HAP-1 (cell line): Measurements from ENCODE around the gene SLC51A.
A peak's percentile ranks its signal among the peaks of the same experiment; 100 is the strongest.
"Not testable (repeated sequence)": the region's sequence is repeated elsewhere in the genome, so short reads cannot be mapped to it uniquely, and the experiment has no call there.

Source experiments
- DNase-seq, 2 experiments: peaks; one replicate each; pipeline ENCODE4 v3.0.0-alpha.2; 2016 to 2020; ENCODE audit warnings: low spot score in 2 of 2
- H3K27me3 ChIP-seq: fragments of 250-450 bp; sonication (Bioruptor Pico); 2 replicates; pipeline ENCODE4 v1.5.1; 2020; ENCODE audit warnings: low read depth, mild to moderate bottlenecking, moderate library complexity
- H3K36me3 ChIP-seq: fragments of 250-450 bp; sonication (Bioruptor Pico); replicated peaks from 2 replicates; pipeline ENCODE4 v1.5.1; 2020; ENCODE audit warnings: mild to moderate bottlenecking
- H3K4me1 ChIP-seq: fragments of 250-450 bp; sonication (Bioruptor Pico); 2 replicates; pipeline ENCODE4 v1.5.1; 2020; ENCODE audit warnings: mild to moderate bottlenecking
- H3K4me3 ChIP-seq: fragments of 250-450 bp; sonication (Bioruptor Pico); 2 replicates; pipeline ENCODE4 v1.5.1; 2020; ENCODE audit warnings: mild to moderate bottlenecking, moderate library complexity
- H3K9me3 ChIP-seq: fragments of 250-450 bp; sonication (Bioruptor Pico); 2 replicates; pipeline ENCODE4 v1.5.1; 2020; ENCODE audit warnings: mild to moderate bottlenecking, moderate library complexity
- in situ Hi-C: fragments of 300-500 bp; cut with MboI; formaldehyde crosslinking; loops from 3 replicates; pipeline ENCODE4 v1.14.3; 2020; ENCODE audit warnings: low sequenced_read_pairs, inconsistent platforms, mixed read lengths

SLC51A gene

DNA sequence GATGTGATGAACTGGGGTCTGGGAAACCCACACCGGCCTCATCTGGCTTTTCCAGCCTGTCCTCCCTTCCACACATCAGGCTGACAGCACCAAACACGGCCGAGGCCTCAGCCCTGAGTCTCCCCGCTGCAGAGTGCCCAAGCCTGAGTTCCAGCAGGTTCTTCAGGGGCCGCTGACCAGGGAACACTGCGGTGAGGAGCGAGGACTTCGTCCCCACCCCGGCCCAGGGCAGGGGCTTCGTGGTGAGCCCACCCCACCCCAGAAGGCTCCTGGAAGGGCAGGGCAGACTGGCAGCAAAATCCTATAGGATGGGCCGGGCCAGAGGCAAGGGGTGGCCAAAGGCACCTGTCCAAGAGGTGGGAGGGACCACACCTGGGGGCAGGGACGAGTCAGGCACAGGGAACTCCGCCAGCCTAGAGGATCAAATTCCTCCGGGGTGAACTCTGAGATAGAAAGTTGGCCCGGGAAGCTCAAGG lies at the start of gene SLC51A:
SLC51A (plus strand) TSS at position 446 of the 476 bp plus-strand sequence. CDS start 179 bp downstream, outside the sequence.
- Histone ChIP-seq H3K27me3 (no peaks in the 10 kb centered on the region), H3K9me3 (no peaks in the 10 kb centered on the region), H3K36me3 (no peaks in the 10 kb centered on the region), H3K4me3 (no peak within 1 kb of the TSS), H3K4me1 (no peaks in the 10 kb centered on the region; the same call in 1 of the 2 replicates)
- DNase-seq: no peak
- in situ Hi-C loops: no loop called here

DNA sequence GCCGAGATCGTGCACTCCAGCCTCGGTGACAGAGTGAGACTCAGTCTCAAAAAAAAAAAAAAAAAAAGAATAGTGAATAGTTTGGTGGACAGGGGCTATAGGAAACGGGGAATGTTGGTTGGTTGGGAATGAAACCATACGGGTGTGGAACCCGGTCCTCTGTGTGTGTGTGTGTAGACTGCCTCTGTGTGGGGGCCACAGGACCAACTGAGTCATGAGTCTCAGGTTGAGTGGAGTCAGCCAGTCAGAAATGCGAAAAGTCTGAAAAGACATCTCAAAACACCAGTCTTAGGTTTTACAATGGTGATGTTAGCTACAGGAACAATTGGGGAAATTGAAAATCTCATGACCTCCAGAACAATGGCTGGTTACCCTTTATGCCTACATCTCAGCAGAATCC lies 49.6 kb upstream of the SLC51A start:
- in situ Hi-C loops: no loop called here
- Histone ChIP-seq H3K36me3 (no peaks in the 10 kb centered on the region), H3K9me3 (no peaks in the 10 kb centered on the region), H3K4me1 (peaks cover 3% of the 10 kb centered on the region), H3K27me3 (no peaks in the 10 kb centered on the region), H3K4me3 (no peak overlapping the region)
- DNase-seq: no peak

- in situ Hi-C loops: no loop called here
- no peaks in the 10 kb centered on the region for H3K9me3 ChIP-seq
- H3K4me3 ChIP-seq: no peak overlapping the region
- no peak for DNase-seq
- peaks cover 3% of the 10 kb centered on the region for H3K4me1 ChIP-seq
- no peaks in the 10 kb centered on the region for H3K36me3 ChIP-seq
- no peaks in the 10 kb centered on the region for H3K27me3 ChIP-seq
Observed at GRCh38 chr3:196168808-196169391, 47.4 kb upstream of the SLC51A start.

DNA sequence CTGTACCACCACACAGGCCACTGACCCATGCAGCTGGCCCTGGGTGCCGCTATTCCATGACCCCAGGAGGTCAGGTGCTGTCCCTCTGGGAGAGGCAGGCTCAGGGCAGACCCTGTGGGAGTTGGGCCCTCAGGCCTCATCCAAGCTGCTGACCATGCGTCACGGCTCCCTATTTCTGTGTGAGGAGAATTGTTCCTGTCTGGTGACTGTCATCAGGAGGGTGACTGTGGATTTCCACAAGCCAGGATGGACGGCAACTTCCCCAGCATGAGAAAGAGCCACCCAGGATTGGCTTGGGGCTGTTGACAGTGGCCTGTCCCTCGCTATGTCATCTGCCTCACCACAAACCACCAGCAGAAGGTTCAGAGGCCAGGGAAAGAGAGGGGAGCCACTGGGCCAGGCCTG lies 46.5 kb upstream of the SLC51A start:
- DNase-seq: no peak
- in situ Hi-C loops: no loop called here
- H3K36me3 ChIP-seq: no peaks in the 10 kb centered on the region
- peaks cover 3% of the 10 kb centered on the region for H3K4me1 ChIP-seq
- no peaks in the 10 kb centered on the region for H3K9me3 ChIP-seq
- no peak overlapping the region for H3K4me3 ChIP-seq
- no peaks in the 10 kb centered on the region for H3K27me3 ChIP-seq

GRCh38 chr3:196170296-196170695 lies 46.0 kb upstream of the SLC51A start:
- H3K36me3 ChIP-seq, H3K9me3 ChIP-seq, H3K27me3 ChIP-seq, DNase-seq, H3K4me3 ChIP-seq, in situ Hi-C loops, H3K4me1 ChIP-seq: not testable (repeated sequence)

DNA sequence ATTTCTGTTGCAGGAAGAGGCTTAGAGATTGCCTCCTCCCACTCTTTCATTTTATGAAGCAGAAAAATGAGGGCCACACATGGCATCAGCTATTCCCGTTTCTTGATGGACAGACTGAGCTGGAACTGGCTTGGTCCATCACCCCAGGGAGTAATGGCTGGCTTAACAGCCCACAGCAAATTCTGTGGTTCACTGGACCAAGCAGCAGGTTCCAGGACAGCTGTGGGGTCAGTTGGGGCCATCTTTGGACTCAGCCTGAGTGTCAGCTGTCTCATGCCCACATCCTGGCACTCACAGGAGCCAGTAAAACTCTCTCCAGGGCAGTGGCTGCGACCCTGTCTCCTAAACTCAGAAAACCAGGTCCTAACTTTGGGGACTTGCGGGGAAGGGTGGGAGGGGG lies 41.7 kb upstream of the SLC51A start:
- in situ Hi-C loops: no loop called here
- no peaks in the 10 kb centered on the region for H3K36me3 ChIP-seq

DNA sequence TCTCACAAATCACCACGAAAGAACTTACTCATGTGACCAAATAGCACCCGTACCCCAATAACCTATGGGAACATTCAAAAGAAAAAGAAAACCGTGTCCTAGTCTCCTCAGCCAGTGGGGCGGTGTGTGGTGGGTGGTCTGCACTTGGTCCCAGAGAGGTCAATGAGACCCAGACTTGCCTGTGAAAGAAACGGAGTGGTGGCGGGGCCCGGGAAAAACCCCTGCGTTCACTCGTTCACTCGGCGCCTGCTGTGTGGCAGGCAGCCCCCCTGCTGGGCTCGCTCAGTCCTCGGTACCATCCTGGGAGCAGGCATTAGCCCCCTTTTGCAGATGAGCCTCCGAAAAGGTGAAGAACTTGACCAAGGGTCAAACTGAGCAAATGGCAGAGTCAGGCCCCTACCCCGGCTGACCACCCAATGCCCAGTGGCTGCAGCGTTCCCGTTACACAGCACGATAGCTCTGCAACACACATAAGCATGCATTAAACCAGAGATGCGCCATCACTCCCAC lies 41.2 kb upstream of the SLC51A start:
- H3K4me3 ChIP-seq: no peak overlapping the region
- in situ Hi-C loops: no loop called here
- no peak for DNase-seq
- H3K4me1 ChIP-seq: peaks cover 14% of the 10 kb centered on the region
- no peaks in the 10 kb centered on the region for H3K36me3 ChIP-seq
- H3K9me3 ChIP-seq: no peaks in the 10 kb centered on the region
- no peaks in the 10 kb centered on the region for H3K27me3 ChIP-seq

More for the DNA sequence above, 41.7 kb upstream of the SLC51A start:
- Histone ChIP-seq H3K4me3 (no peak overlapping the region), H3K9me3 (no peaks in the 10 kb centered on the region), H3K4me1 (peaks cover 9% of the 10 kb centered on the region), H3K27me3 (no peaks in the 10 kb centered on the region)
- no peak for DNase-seq

DNA sequence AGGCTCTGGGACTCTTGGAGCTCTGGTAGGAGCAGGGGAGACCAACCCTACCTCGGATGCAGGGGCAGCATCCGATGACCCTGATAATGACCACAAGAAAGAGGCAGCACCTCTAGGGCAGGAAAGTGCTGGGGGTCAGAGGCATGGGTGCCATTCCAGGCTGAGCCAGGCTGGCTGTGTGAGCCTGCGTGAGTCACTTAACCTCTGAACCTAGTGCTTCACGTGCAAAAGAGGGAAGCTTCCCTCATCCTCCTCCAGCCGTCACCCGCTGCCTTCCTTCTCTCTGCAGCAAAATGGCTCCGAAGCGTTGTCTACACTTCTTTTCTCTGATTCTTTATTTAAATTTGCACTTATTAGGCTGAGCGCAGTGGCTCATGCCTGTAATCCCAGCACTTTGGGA lies 40.6 kb upstream of the SLC51A start:
- no peak for DNase-seq
- H3K4me1 ChIP-seq: peaks cover 14% of the 10 kb centered on the region
- no peaks in the 10 kb centered on the region for H3K36me3 ChIP-seq
- no peaks in the 10 kb centered on the region for H3K9me3 ChIP-seq
- no peaks in the 10 kb centered on the region for H3K27me3 ChIP-seq
- H3K4me3 ChIP-seq: no peak overlapping the region
- in situ Hi-C loops: no loop called here

GRCh38 chr3:196177567-196177966 lies 38.8 kb upstream of the SLC51A start:
- DNase-seq: no peak
- peaks cover 14% of the 10 kb centered on the region for H3K4me1 ChIP-seq
- in situ Hi-C loops: no loop called here
- no peaks in the 10 kb centered on the region for H3K36me3 ChIP-seq
- no peaks in the 10 kb centered on the region for H3K27me3 ChIP-seq
- H3K9me3 ChIP-seq: no peaks in the 10 kb centered on the region
- H3K4me3 ChIP-seq: no peak overlapping the region

GRCh38 chr3:196177967-196178366 lies 38.4 kb upstream of the SLC51A start:
- Histone ChIP-seq H3K36me3 (no peaks in the 10 kb centered on the region), H3K4me1 (peaks cover 14% of the 10 kb centered on the region), H3K9me3 (no peaks in the 10 kb centered on the region), H3K27me3 (no peaks in the 10 kb centered on the region), H3K4me3 (no peak overlapping the region)
- in situ Hi-C loops: no loop called here
- no peak for DNase-seq

DNA sequence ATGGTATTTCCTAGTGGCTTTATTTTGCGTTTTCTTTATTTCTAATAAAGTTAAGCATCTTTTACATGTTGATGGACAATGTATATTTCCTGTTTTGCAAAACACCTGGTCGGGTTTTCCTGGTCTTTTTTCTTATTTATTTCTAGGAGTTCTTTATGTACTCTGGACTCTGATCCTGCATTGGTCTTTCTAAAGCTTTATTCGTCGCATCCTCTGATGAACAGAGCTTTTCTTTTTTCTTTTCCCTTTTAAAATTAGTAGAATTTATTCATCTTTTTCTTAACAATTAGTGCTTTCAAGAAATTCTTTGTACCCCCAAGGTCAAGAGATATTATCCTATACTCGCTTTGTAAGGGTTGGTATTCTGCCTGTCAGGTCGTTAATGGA lies 37.3 kb upstream of the SLC51A start:
- Histone ChIP-seq H3K9me3 (no peaks in the 10 kb centered on the region), H3K27me3 (no peaks in the 10 kb centered on the region), H3K4me1 (peaks cover 23% of the 10 kb centered on the region), H3K4me3 (no peak overlapping the region), H3K36me3 (no peaks in the 10 kb centered on the region)
- in situ Hi-C loops: no loop called here
- DNase-seq: no peak

DNA sequence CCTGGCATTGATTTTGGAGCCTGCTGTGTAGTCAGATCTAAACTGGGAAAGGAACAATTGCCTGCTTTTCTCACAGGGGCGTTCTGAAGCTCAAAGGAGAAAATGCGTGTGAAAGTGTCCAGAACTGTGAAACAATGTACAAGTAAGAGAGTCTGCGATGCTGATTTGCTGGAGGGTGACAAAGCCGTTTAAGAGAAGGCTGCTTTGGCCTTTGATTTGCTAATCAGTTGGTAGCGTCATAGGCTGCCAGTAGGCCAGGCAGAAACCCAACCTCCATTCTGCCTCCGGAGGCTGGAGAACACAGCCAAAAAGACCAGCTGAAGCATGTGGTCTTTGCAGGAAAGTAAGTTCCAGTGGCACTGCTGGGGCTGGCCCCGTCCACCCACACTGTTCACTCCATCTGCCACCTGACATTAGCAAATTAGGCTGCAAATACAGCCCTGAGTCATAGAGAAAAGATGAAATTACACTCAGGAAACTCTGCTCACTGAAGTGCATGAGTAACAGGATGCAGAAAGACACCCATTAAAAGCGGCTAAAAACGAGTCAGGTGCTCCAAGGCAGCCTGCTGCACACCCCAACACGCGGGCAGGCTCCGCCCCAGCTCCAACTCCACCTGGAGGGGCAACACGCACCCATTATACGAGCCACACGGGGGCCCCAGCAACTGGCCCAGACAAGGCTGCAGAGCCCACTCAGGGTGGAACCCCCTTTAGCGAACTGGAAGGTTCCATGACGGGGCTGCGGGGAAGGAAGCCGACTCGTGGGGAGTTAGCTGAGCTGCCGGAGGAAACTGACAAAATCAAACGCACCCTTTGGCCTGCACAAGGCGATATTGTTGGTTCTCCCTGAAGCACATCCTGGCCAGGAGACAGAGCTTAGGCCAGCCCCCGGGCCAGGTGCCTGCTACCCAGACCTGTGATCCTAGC lies 36.7 kb upstream of the SLC51A start:
- no peaks in the 10 kb centered on the region for H3K36me3 ChIP-seq
- peaks cover 23% of the 10 kb centered on the region for H3K4me1 ChIP-seq
- no peaks in the 10 kb centered on the region for H3K9me3 ChIP-seq
- peak; percentile 86 to 99 for DNase-seq
- H3K4me3 ChIP-seq: no peak overlapping the region
- in situ Hi-C loops: no loop called here
- H3K27me3 ChIP-seq: no peaks in the 10 kb centered on the region

GRCh38 chr3:196180346-196180745 lies 36.0 kb upstream of the SLC51A start:
- DNase-seq: no peak
- Histone ChIP-seq H3K27me3 (no peaks in the 10 kb centered on the region), H3K4me3 (no peak overlapping the region), H3K36me3 (no peaks in the 10 kb centered on the region), H3K4me1 (peaks cover 23% of the 10 kb centered on the region), H3K9me3 (no peaks in the 10 kb centered on the region)
- in situ Hi-C loops: no loop called here

DNA sequence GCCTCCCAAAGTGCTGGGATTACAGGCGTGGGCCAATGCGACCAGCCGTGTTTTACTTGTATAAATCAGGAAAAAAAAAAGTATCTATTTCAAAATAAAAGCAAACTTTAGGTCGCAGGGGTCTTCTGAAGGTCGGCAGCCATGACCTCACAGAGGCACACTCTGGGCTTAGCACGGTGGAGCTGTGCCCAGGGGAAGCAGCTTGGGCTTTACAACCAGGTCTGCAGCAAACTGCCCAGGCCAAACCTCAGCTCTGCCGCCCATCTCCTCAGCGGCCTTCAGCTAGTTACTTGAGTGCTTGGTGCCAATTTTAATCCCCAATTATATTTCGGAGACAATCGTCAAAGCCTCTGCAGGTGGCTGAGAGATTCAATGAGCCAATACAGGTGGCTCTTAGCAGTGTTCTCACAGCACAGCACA lies 35.2 kb upstream of the SLC51A start:
- Histone ChIP-seq H3K36me3 (no peaks in the 10 kb centered on the region), H3K4me1 (peaks cover 23% of the 10 kb centered on the region), H3K27me3 (no peaks in the 10 kb centered on the region), H3K9me3 (no peaks in the 10 kb centered on the region), H3K4me3 (no peak overlapping the region)
- DNase-seq: no peak
- in situ Hi-C loops: no loop called here
